ENCODE results near the gene COG7. TPM values are rescaled to one million over a fixed set of nuclear protein-coding genes. Genes with fewer than 3 reads are reported as not detected.
"Not testable (repeated sequence)": the region's sequence is repeated elsewhere in the genome, so short reads cannot be mapped to it uniquely, and the experiment has no call there.

COG7 gene
- polyA plus RNA-seq, 12 donors = 10.7 to 28.9 (median 15.5) TPM; not detected in 1

- DNase-seq = no peak
Measured at GRCh38 chr16:23388786-23389185, 64.2 kb downstream of the COG7 start.

GRCh38 chr16:23387666-23388065 lies 65.3 kb downstream of the COG7 start:
- DNase-seq = no peak

GRCh38 chr16:23385441-23385840 lies 67.5 kb downstream of the COG7 start:
- no peak for DNase-seq

- DNase-seq = no peak
Measured at GRCh38 chr16:23384878-23385277, 68.1 kb downstream of the COG7 start.

GRCh38 chr16:23383881-23384280 lies 69.1 kb downstream of the COG7 start:
- no peak for DNase-seq

GRCh38 chr16:23382279-23382678 lies 70.7 kb downstream of the COG7 start:
- DNase-seq = no peak

- DNase-seq = not testable (repeated sequence)
Measured at GRCh38 chr16:23381702-23382101, 71.3 kb downstream of the COG7 start.

- no peak for DNase-seq
Measured at GRCh38 chr16:23380501-23380951, 72.5 kb downstream of the COG7 start.

- DNase-seq = no peak
Measured at GRCh38 chr16:23379707-23380106, 73.3 kb downstream of the COG7 start.

- no peak for DNase-seq
Measured at GRCh38 chr16:23378921-23379320, 74.1 kb downstream of the COG7 start.

GRCh38 chr16:23378256-23378655 lies 74.7 kb downstream of the COG7 start:
- DNase-seq = no peak

GRCh38 chr16:23377071-23377931 lies 75.7 kb downstream of the COG7 start:
- no peak for DNase-seq

- no peak for DNase-seq
Measured at GRCh38 chr16:23375643-23376042, 77.3 kb downstream of the COG7 start.

GRCh38 chr16:23374721-23375510 lies 78.1 kb downstream of the COG7 start:
- no peak for DNase-seq

GRCh38 chr16:23373436-23374219 lies 79.4 kb downstream of the COG7 start:
- no peak for DNase-seq

GRCh38 chr16:23371368-23371767 lies 81.6 kb downstream of the COG7 start:
- DNase-seq = no peak

GRCh38 chr16:23369416-23369815 lies 83.6 kb downstream of the COG7 start:
- DNase-seq = no peak

GRCh38 chr16:23368469-23368868 lies 84.5 kb downstream of the COG7 start:
- DNase-seq = no peak

GRCh38 chr16:23367988-23368387 lies 85.0 kb downstream of the COG7 start:
- no peak for DNase-seq

- no peak for DNase-seq
Measured at GRCh38 chr16:23367564-23367963, 85.4 kb downstream of the COG7 start.

GRCh38 chr16:23366341-23366740 lies 86.6 kb downstream of the COG7 start:
- not testable (repeated sequence) for DNase-seq

GRCh38 chr16:23365602-23366240 lies 87.3 kb downstream of the COG7 start:
- no peak for DNase-seq

Data from muscle of arm (tissue), 12 donors.